Measurements from ENCODE around the gene DTD2.
A peak's percentile ranks its signal among the peaks of the same experiment; 100 is the strongest.

DTD2 gene

GRCh38 chr14:31425905-31426304 is 31.4 kb downstream of the DTD2 start:
- TF ChIP-seq, protein P1, sequence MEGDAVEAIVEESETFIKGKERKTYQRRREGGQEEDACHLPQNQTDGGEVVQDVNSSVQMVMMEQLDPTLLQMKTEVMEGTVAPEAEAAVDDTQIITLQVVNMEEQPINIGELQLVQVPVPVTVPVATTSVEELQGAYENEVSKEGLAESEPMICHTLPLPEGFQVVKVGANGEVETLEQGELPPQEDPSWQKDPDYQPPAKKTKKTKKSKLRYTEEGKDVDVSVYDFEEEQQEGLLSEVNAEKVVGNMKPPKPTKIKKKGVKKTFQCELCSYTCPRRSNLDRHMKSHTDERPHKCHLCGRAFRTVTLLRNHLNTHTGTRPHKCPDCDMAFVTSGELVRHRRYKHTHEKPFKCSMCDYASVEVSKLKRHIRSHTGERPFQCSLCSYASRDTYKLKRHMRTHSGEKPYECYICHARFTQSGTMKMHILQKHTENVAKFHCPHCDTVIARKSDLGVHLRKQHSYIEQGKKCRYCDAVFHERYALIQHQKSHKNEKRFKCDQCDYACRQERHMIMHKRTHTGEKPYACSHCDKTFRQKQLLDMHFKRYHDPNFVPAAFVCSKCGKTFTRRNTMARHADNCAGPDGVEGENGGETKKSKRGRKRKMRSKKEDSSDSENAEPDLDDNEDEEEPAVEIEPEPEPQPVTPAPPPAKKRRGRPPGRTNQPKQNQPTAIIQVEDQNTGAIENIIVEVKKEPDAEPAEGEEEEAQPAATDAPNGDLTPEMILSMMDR (IDR thresholded peaks at IDR 0.05) = no peak
- Histone ChIP-seq H3K36me3 (ENCODE audit: control insufficient read depth, insufficient read depth, low read length) (no peaks in the 10 kb centered on the region), H3K4me1 (no peaks in the 10 kb centered on the region), H3K4me2 (ENCODE audit: low read length) (no peak overlapping the region), H3K27ac (no peak overlapping the region), H2AFZ (no peak overlapping the region), H3K79me2 (no peaks in the 10 kb centered on the region), H3K9me3 (ENCODE audit: control insufficient read depth, low read length) (no peaks in the 10 kb centered on the region), H3K9ac (no peak overlapping the region), H3K27me3 (ENCODE audit: control insufficient read depth, insufficient read depth, low read length) (no peaks in the 10 kb centered on the region), H3K4me3 (ENCODE audit: low read depth, low read length) (no peak overlapping the region)

- no peaks in the 10 kb centered on the region for H3K27me3 ChIP-seq (ENCODE audit: control insufficient read depth, insufficient read depth, low read length)
- H3K79me2 ChIP-seq = peaks cover 11% of the 10 kb centered on the region
- no peaks in the 10 kb centered on the region for H3K9me3 ChIP-seq (ENCODE audit: control insufficient read depth, low read length)
- peak overlapping the region; percentile 35 for H3K4me2 ChIP-seq (ENCODE audit: low read length)
- peak overlapping the region; percentile 94 for H3K4me3 ChIP-seq (ENCODE audit: low read depth, low read length)
- no peak overlapping the region for H3K9ac ChIP-seq
- peak overlapping the region; percentile 90 for H2AFZ ChIP-seq
- H3K27ac ChIP-seq = no peak overlapping the region
- no peaks in the 10 kb centered on the region for H3K36me3 ChIP-seq (ENCODE audit: control insufficient read depth, insufficient read depth, low read length)
- TF ChIP-seq, protein P1 (IDR thresholded peaks at IDR 0.05) = no peak
- H3K4me1 ChIP-seq = peaks cover 3% of the 10 kb centered on the region
Measured at GRCh38 chr14:31421200-31421599, 36.1 kb downstream of the DTD2 start.

GRCh38 chr14:31420319-31421111 is 36.8 kb downstream of the DTD2 start, which contains the start of gene HEATR5A:
HEATR5A (minus strand) TSS chr14:31420550; CDS start chr14:31402975, 17,575 bp downstream.
- Histone ChIP-seq H2AFZ (peak within 1 kb of the TSS; percentile 90), H3K4me2 (ENCODE audit: low read length) (peak within 1 kb of the TSS; percentile 64), H3K9me3 (ENCODE audit: control insufficient read depth, low read length) (no peaks in the 10 kb centered on the region), H3K4me1 (peaks cover 3% of the 10 kb centered on the region), H3K36me3 (ENCODE audit: control insufficient read depth, insufficient read depth, low read length) (no peaks in the 10 kb centered on the region), H3K79me2 (peaks cover 16% of the 10 kb centered on the region), H3K9ac (no peak within 1 kb of the TSS), H3K27me3 (ENCODE audit: control insufficient read depth, insufficient read depth, low read length) (no peaks in the 10 kb centered on the region), H3K27ac (peak within 1 kb of the TSS; percentile 61), H3K4me3 (ENCODE audit: low read depth, low read length) (peak within 1 kb of the TSS; percentile 94)
- TF ChIP-seq, protein P1 (IDR thresholded peaks at IDR 0.05) = peak; percentile 55

GRCh38 chr14:31419967-31420318 is 37.4 kb downstream of the DTD2 start:
- H3K4me2 ChIP-seq (ENCODE audit: low read length) = peak overlapping the region; percentile 64
- no peaks in the 10 kb centered on the region for H3K9me3 ChIP-seq (ENCODE audit: control insufficient read depth, low read length)
- H3K4me3 ChIP-seq (ENCODE audit: low read depth, low read length) = peak overlapping the region; percentile 94
- H3K9ac ChIP-seq = no peak overlapping the region
- H3K79me2 ChIP-seq = peaks cover 20% of the 10 kb centered on the region
- no peaks in the 10 kb centered on the region for H3K36me3 ChIP-seq (ENCODE audit: control insufficient read depth, insufficient read depth, low read length)
- H3K27me3 ChIP-seq (ENCODE audit: control insufficient read depth, insufficient read depth, low read length) = no peaks in the 10 kb centered on the region
- H3K27ac ChIP-seq = peak overlapping the region; percentile 61
- peak overlapping the region; percentile 90 for H2AFZ ChIP-seq
- TF ChIP-seq, protein P1 (IDR thresholded peaks at IDR 0.05) = no peak
- H3K4me1 ChIP-seq = peaks cover 3% of the 10 kb centered on the region

Data from parathyroid adenoma (tissue), 2 donors.